Immature natural killer cell (primary cell): ENCODE measurements around the gene CARS1. TPM values are rescaled to one million over a fixed set of nuclear protein-coding genes. Genes with fewer than 3 reads are reported as not detected.
"Not testable (repeated sequence)": the region's sequence is repeated elsewhere in the genome, so short reads cannot be mapped to it uniquely, and the experiment has no call there.

ENCODE experiments used
- DNase-seq, 3 donors: peaks; one replicate each; pipeline ENCODE4 v3.0.0; 2022; ENCODE audit warnings: mixed read lengths in 1 of 3
- H3K27ac Mint-ChIP-seq, 6 donors: one replicate each; pipeline ENCODE4 v1.8.0; 2020; ENCODE audit warnings: mixed read lengths in 6 of 6, mild to moderate bottlenecking in 5 of 6, inconsistent platforms in 4 of 6, moderate library complexity in 3 of 6
- H3K27me3 Mint-ChIP-seq, 3 donors: one replicate each; pipeline ENCODE4 v1.8.0; 2020 to 2021; ENCODE audit warnings: low read depth in 3 of 3, mild to moderate bottlenecking in 3 of 3, mixed read lengths in 3 of 3, moderate library complexity in 3 of 3, inconsistent platforms in 1 of 3
- H3K36me3 Mint-ChIP-seq, 3 donors: one replicate each; pipeline ENCODE4 v1.8.0; 2020; ENCODE audit warnings: mixed read lengths in 3 of 3, inconsistent platforms in 2 of 3, mild to moderate bottlenecking in 2 of 3
- H3K4me1 Mint-ChIP-seq, 2 donors: one replicate each; pipeline ENCODE4 v1.8.0; 2020; ENCODE audit warnings: inconsistent platforms in 2 of 2, mild to moderate bottlenecking in 2 of 2, mixed read lengths in 2 of 2, moderate library complexity in 1 of 2
- H3K4me3 Mint-ChIP-seq, 5 donors: one replicate each; pipeline ENCODE4 v1.8.0; 2020; ENCODE audit warnings: mild to moderate bottlenecking in 5 of 5, mixed read lengths in 5 of 5, inconsistent platforms in 3 of 5, moderate library complexity in 3 of 5
- H3K9me3 Mint-ChIP-seq, 6 donors: one replicate each; pipeline ENCODE4 v1.8.0; 2020; ENCODE audit warnings: mild to moderate bottlenecking in 6 of 6, mixed read lengths in 6 of 6, inconsistent platforms in 4 of 6, moderate library complexity in 3 of 6
- polyA plus RNA-seq, 3 donors: library from polyadenylated mRNA; unstranded; fragments of 300-500 nt; fragmentation: Illumina TruSeq; gene quantifications; one replicate each; pipeline ENCODE4 v1.2.3, GENCODE V29; 2021

The CARS1 gene
- polyA plus RNA-seq, 3 donors from 2014 or later, result 32.6 to 48.9 (median 44.2) TPM

DNA sequence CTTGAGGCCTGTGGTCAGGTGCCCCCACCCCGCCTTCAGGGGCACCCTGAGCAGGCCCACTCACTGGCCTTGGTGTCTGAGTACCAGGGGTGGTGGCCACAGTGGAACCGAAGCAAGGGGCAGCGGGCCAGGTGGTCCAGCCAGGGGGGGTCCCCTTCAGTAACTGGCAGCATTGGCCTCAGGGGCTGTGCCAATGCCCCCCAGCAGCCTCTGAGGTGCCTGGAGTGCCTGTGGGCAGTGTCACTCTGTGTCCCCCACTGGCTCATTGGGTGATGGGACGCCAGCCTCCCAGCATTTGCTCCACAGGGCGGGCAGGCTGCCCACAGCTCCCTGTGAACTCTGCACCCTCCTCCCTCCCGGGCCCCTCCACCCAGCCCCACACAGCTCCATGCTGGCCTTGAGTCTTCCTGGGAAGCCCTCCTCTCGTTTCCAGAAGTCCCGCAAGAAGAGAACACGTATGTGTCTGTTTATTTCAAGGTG, 29.5 kb upstream of the CARS1 start:
- no peaks in the 10 kb centered on the region for H3K9me3 Mint-ChIP-seq
- H3K27ac Mint-ChIP-seq, result peak overlapping the region in 2 of 6 donors; percentile 17 to 35
- DNase-seq, result no peak
- H3K36me3 Mint-ChIP-seq, result peaks cover 0 to 4% (median 4%) of the 10 kb centered on the region in 3 donors
- H3K4me1 Mint-ChIP-seq, result no peaks in the 10 kb centered on the region
- peaks cover 8 to 30% (median 18%) of the 10 kb centered on the region in 3 donors for H3K27me3 Mint-ChIP-seq
- no peak overlapping the region for H3K4me3 Mint-ChIP-seq

DNA sequence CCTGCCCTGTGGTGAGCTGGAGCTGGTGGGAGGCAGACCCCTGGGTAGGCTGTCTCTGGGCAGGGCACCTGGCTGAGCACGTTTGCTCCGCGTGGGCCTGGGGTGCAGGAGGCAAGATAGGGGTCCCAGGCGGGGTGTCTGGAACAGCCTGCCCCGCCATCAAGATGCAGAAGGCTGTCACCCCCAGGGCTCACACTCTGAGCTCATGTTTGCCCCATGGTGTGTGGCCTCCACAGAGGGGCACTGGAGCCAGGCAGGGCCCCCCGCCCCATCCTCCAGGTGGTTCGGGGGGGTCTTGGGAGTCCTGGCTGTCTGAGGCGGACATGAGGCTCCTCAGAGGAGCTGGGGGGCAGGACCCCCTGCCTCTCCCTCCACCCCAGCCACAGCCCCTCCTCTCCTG, 28.9 kb upstream of the CARS1 start:
- no peaks in the 10 kb centered on the region for H3K9me3 Mint-ChIP-seq
- peak overlapping the region in 3 of 6 donors; percentile 23 to 72 (median 59) for H3K27ac Mint-ChIP-seq
- peaks cover 8 to 30% (median 18%) of the 10 kb centered on the region in 3 donors for H3K27me3 Mint-ChIP-seq
- no peak for DNase-seq
- no peaks in the 10 kb centered on the region for H3K4me1 Mint-ChIP-seq
- peaks cover 0 to 4% (median 4%) of the 10 kb centered on the region in 3 donors for H3K36me3 Mint-ChIP-seq
- H3K4me3 Mint-ChIP-seq, result no peak overlapping the region

DNA sequence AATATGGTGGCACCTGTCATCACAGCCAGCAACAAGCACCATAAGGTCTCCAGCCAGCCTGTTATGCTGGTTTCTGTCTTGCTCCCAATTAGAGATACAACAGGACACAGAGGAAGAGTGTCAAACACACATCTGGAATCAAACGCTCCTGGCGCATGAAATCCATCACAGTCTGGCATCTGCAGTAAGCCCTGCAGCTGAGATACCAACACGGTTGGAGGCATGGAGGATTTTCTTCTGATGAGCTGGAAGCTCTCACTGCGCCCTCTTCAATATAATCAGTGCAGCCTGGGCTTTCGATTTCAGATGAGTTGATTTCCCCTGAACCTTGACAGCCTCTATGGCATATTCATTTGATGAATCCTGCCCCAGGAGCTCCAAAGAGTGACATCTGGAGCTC, 27.8 kb upstream of the CARS1 start:
- Mint-ChIP-seq H3K27me3 (peaks cover 8 to 29% (median 18%) of the 10 kb centered on the region in 3 donors), H3K36me3 (peaks cover 0 to 4% (median 4%) of the 10 kb centered on the region in 3 donors), H3K9me3 (no peaks in the 10 kb centered on the region), H3K27ac (peak overlapping the region in 1 of 6 donors; percentile 16), H3K4me1 (no peaks in the 10 kb centered on the region), H3K4me3 (no peak overlapping the region)
- DNase-seq, result no peak

DNA sequence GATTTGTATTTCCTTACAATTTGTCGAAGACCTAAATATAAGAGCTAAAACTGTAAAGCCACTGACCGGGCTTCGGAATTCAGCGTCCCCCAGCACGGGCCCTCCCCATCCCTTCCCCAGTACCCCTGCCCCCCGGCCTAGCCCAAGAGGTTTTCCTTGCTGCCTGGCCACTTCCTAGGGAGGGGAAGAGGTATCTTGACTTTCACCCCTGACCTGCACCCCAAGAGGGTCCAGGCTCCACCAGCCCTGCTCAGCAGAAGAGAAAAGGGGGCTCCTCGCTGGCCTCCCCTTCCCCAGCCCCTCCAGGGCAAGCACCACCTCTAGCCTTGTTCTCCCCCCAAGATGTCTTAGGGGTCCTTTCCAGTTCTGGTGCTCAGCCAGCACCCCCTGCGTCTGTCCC, 26.1 kb upstream of the CARS1 start:
- H3K4me3 Mint-ChIP-seq, result no peak overlapping the region
- no peaks in the 10 kb centered on the region for H3K4me1 Mint-ChIP-seq
- H3K9me3 Mint-ChIP-seq, result no peaks in the 10 kb centered on the region
- peaks cover 0 to 4% (median 0%) of the 10 kb centered on the region in 3 donors for H3K36me3 Mint-ChIP-seq
- H3K27me3 Mint-ChIP-seq, result peaks cover 12 to 24% (median 20%) of the 10 kb centered on the region in 3 donors
- DNase-seq, result no peak
- peak overlapping the region in 1 of 6 donors; percentile 57 for H3K27ac Mint-ChIP-seq

DNA sequence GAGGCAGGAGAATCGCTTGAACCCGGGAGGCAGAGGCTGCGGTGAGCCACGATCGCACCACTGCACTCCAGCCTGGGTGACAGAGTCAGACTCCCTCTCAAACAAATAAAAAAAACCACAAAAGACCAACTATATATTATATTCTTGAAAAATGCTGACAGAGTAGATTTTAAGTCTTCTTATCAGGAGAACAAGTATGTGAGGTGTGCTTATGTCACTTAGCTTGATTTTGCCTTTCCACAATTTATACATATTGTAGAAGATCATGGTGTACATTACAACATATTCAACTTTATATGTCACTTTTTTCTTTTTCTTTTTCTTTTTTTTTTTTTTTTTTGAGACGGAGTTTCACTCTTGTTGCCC, 24.1 kb upstream of the CARS1 start:
- Mint-ChIP-seq H3K27me3 (peaks cover 12 to 17% (median 14%) of the 10 kb centered on the region in 3 donors), H3K4me1 (no peaks in the 10 kb centered on the region), H3K36me3 (no peaks in the 10 kb centered on the region), H3K4me3 (no peak overlapping the region), H3K27ac (no peak overlapping the region), H3K9me3 (peaks cover 0 to 2% (median 0%) of the 10 kb centered on the region in 6 donors)
- DNase-seq, result no peak

DNA sequence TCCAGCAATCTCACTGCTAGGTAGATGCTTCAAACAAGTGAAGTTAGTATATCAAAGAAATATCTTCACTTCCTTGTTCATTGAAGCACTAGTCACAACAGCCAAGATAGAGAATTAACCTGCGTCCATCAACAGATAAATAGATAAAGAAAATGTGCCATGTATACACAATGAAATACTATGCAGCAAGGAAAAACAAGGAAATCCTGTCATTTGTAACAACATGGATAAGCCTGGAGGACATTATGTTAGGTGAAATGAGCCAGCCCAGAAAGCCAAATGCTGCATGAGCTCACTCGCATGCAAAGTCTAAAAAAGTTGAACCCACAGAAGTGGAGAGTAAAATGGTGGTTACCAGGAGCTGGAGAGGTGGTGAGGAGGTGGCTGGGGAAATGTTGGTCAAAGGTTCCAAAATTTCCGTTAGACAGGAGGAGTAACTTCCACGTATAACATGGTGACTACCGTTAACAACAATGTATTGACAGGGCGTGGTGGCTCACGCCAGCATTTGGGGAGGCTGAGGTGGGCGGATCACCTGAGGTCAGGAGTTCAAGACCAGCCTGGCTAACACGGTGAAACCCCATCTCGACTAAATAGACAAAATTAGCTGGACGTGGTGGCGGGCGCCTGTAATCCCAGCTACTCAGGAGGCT, 23.6 kb upstream of the CARS1 start:
- no peaks in the 10 kb centered on the region for H3K36me3 Mint-ChIP-seq
- peaks cover 0 to 2% (median 0%) of the 10 kb centered on the region in 6 donors for H3K9me3 Mint-ChIP-seq
- H3K27ac Mint-ChIP-seq, result no peak overlapping the region
- H3K4me1 Mint-ChIP-seq, result no peaks in the 10 kb centered on the region
- peaks cover 10 to 14% (median 12%) of the 10 kb centered on the region in 3 donors for H3K27me3 Mint-ChIP-seq
- H3K4me3 Mint-ChIP-seq, result no peak overlapping the region
- no peak for DNase-seq

DNA sequence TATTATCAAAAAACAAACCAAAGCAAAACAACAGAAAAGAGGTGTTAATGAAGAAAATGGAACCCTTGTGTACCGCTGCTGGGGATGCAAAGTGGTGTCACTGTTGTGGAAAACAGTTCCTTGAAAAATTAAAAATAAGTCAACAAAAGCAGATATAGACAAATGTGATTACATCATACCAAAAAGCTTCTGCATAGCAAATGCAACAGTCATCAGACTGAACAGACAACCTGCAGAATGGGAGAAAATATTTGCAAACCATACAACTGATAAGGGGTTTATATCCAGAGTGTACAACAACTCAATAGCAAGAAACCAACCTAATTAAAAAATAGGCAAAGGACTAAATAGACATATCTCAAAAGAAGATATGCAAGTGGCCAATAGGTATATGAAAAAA, 22.9 kb upstream of the CARS1 start:
- peaks cover 5 to 10% (median 8%) of the 10 kb centered on the region in 3 donors for H3K27me3 Mint-ChIP-seq
- no peak overlapping the region for H3K4me3 Mint-ChIP-seq
- peaks cover 0 to 2% (median 0%) of the 10 kb centered on the region in 6 donors for H3K9me3 Mint-ChIP-seq
- H3K27ac Mint-ChIP-seq, result no peak overlapping the region
- no peaks in the 10 kb centered on the region for H3K4me1 Mint-ChIP-seq
- H3K36me3 Mint-ChIP-seq, result no peaks in the 10 kb centered on the region
- no peak for DNase-seq

DNA sequence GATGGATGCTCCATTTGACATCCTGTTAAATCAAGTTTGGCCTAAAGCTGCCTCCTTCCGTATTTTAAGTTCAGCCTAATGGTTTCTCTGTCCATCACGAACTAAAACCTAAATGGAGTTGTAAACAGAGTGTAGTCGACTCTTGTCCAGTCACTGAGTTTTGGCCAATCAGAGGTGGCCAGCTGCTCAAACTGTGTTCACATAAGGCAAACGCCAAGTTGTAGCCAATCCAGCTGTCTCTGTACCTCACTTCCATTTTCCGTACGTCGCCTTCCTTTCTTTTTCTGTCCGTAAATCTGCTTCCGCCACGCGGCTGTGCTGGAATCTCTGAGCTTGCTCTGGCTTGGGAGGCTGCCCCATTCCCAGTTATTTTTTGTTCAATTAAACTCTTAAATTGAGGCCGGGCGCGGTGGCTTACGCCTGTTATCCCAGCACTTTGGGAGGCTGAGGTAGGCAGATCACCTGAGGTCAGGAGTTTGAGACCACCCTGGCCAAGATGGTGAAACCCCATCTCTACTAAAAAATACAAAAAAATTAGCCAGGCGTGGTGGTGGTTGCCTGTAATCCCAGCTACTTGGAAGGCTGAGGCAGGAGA, 20.7 kb upstream of the CARS1 start:
- no peak for DNase-seq
- peaks cover 0 to 2% (median 0%) of the 10 kb centered on the region in 6 donors for H3K9me3 Mint-ChIP-seq
- no peaks in the 10 kb centered on the region for H3K36me3 Mint-ChIP-seq
- H3K4me3 Mint-ChIP-seq, result no peak overlapping the region
- H3K27ac Mint-ChIP-seq, result no peak overlapping the region
- H3K27me3 Mint-ChIP-seq, result peaks cover 0 to 5% (median 2%) of the 10 kb centered on the region in 3 donors
- no peaks in the 10 kb centered on the region for H3K4me1 Mint-ChIP-seq

DNA sequence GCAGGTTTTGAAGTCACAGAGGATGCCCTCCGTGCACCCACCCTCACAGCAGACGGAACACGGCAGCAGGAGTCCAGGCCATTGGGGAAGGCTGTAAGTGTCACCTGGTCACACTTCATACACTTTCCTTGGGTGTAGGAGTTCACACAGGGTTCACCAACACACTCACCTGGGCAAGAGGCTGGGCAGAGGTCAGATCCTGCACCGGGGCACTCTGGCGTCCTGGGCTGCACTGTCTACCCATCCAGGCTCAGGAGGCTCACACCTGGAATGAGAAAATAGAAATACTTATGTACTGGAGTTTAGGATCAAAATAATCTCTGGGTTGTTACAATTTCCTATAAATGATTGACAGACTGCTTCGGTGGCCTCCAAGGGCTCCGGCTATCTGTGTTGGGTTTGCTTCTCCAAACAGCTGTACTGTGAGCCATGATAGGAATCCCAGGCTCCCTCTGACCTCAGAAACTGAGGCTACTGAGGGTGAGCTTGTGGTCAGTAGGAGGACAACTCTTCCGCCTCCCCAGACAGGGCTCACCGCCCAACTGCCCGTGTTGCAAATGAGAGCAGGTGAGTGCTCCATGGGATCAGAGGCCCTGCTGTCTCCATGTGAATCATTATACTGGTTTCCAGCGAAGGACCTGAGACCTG, 20.1 kb upstream of the CARS1 start:
- H3K4me1 Mint-ChIP-seq, result no peaks in the 10 kb centered on the region
- no peak for DNase-seq
- peaks cover 0 to 4% (median 2%) of the 10 kb centered on the region in 3 donors for H3K27me3 Mint-ChIP-seq
- peaks cover 0 to 2% (median 0%) of the 10 kb centered on the region in 6 donors for H3K9me3 Mint-ChIP-seq
- H3K36me3 Mint-ChIP-seq, result no peaks in the 10 kb centered on the region
- H3K27ac Mint-ChIP-seq, result no peak overlapping the region
- no peak overlapping the region for H3K4me3 Mint-ChIP-seq

DNA sequence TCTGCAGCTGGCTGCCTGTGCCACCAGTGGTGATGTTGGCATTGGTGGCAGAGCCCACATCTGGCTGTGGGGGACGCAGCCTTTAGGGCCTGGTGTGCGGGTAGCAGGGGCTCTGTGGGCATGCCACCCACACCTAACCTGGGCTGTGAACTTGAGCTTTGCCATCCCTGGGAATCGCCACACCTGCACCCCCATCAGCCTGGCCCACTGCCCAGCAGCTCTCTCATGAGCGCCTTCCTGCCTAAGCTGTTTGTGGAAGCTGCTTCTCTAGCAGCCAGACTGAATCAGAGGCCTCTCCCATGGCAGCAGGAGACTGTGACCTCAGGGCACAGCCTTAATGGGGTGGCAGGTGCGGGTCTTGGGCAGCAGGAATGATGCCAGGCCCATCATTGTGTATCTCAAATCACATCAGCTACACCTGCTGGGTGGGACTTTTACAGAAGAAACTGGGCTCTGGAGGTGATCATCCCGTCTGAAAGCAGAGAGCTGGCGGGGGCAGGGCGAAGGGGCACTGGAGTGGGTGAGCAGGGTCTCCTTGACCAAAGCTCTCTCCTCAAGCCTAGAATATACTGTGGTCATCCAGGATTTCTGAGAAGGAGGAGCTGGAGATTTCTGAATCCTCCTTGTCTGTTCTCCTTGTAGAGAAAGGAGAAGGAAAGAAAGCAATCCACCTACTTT, 17.8 kb upstream of the CARS1 start:
- H3K9me3 Mint-ChIP-seq, result peaks cover 0 to 2% (median 0%) of the 10 kb centered on the region in 6 donors
- H3K27ac Mint-ChIP-seq, result no peak overlapping the region
- no peaks in the 10 kb centered on the region for H3K36me3 Mint-ChIP-seq
- peaks cover 0 to 5% (median 2%) of the 10 kb centered on the region in 3 donors for H3K27me3 Mint-ChIP-seq
- no peak for DNase-seq
- no peak overlapping the region for H3K4me3 Mint-ChIP-seq
- no peaks in the 10 kb centered on the region for H3K4me1 Mint-ChIP-seq

DNA sequence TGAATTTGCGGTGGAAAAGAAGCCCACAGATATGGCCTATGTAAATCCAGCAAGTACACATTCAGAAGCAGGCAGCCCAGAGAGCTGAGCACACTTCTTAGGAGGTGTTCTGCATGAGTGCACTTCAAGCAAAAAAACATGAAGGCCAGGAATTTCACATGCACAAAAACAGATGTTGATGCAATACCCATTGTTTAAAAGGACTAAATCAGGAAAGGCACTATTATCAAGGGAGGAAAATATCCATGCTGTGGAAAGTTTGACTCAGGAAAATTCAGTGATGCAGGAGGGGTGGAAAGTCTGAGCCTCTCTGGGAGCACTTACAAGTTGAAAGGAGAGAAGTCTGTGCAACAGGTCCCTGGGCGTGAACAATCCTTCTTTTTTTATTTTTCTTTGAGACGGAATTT, 15.8 kb upstream of the CARS1 start:
- Mint-ChIP-seq H3K36me3 (no peaks in the 10 kb centered on the region), H3K4me3 (no peak overlapping the region), H3K9me3 (peaks cover 0 to under 1% (median 0%) of the 10 kb centered on the region in 6 donors), H3K27me3 (peaks cover 0 to 3% (median 0%) of the 10 kb centered on the region in 3 donors), H3K27ac (no peak overlapping the region), H3K4me1 (no peaks in the 10 kb centered on the region)
- DNase-seq, result no peak

DNA sequence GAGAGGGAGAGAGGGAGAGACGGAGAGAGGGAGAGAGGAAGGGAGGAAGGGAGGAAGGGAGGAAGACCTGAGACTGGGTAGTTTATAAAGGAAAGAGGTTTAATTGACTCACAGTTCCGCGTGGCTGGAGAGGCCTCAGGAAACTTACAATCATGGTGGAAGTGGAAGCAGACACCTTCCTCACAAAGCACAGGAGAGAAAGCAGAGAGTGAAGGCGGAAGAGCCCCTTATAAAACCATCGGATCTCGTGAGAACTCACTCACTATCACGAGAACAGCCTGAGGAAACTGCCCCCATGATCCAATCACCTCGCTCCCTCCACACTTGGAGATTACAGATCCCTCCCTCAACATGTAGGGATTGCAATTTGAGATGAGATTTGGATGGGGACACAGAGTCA, 12.2 kb upstream of the CARS1 start:
- no peak overlapping the region for H3K4me3 Mint-ChIP-seq
- H3K9me3 Mint-ChIP-seq, result no peaks in the 10 kb centered on the region
- no peak for DNase-seq
- H3K27me3 Mint-ChIP-seq, result peaks cover 3 to 4% (median 3%) of the 10 kb centered on the region in 3 donors
- H3K4me1 Mint-ChIP-seq, result no peaks in the 10 kb centered on the region
- H3K27ac Mint-ChIP-seq, result no peak overlapping the region
- no peaks in the 10 kb centered on the region for H3K36me3 Mint-ChIP-seq

DNA sequence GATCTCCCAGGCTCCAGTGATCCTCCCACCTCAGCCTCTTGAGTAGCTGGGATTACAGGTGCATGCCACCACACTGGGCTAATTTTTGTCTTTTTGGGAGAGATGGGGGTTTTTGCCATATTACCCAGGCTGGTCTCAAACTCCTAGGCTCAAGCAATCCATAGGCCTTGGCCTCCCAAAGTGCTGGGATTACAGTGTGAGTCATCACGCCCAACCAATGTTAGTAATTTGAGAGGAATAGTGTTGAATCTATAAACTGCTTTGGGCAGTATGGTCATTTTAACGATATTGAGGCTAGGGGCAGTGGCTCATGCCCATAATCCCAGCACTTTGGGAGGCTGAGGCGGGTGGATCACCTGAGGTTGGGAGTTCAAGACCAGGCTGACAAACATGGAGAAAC, 9.1 kb upstream of the CARS1 start:
- not testable (repeated sequence) for H3K27me3 Mint-ChIP-seq, DNase-seq, H3K9me3 Mint-ChIP-seq, H3K27ac Mint-ChIP-seq, H3K4me3 Mint-ChIP-seq, H3K36me3 Mint-ChIP-seq, H3K4me1 Mint-ChIP-seq

DNA sequence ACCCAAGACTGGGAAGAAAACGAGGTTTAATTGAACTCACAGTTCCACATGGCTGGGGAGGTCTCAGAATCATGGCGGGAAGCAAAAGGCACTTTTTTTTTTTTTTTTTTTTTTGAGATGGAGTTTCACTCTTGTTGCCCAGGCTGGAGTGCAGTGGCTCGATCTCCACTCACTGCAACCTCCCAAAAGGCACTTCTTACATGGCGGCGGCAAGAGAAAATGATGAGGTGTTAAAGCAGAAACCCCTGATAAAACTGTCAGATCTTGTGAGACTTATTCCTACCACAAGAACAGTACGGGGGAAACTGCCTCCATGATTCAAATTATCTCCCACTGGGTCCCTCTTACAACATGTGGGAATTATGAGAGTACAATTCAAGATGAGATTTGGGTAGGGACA, 7.5 kb upstream of the CARS1 start:
- DNase-seq, H3K4me1 Mint-ChIP-seq: not testable (repeated sequence)

More for the DNA sequence above, 7.5 kb upstream of the CARS1 start:
- H3K27me3 Mint-ChIP-seq, H3K9me3 Mint-ChIP-seq, H3K4me3 Mint-ChIP-seq, H3K36me3 Mint-ChIP-seq: not testable (repeated sequence)
- peak overlapping the region in 1 of 6 donors; percentile 18 for H3K27ac Mint-ChIP-seq
